ENCODE results near the gene RAB11FIP2.

GRCh38 chr10:117987244-117987909 is 59.4 kb downstream of the RAB11FIP2 start:
- no peak for TF ChIP-seq CTCF (conservative IDR thresholded peaks at IDR 0.05; ENCODE audit: low read length)
- no peak for TF ChIP-seq EZH2phosphoT487 (IDR thresholded peaks at IDR 0.05; ENCODE audit: borderline replicate concordance, low read depth, low read length)
